ENCODE results near the gene KCNJ2.
A peak's percentile ranks its signal among the peaks of the same experiment; 100 is the strongest.

KCNJ2 gene

GRCh38 chr17:70132505-70132904 lies 36.8 kb upstream of the KCNJ2 start:
- Histone ChIP-seq H3K27ac (peak overlapping the region; percentile 96), H3K79me2 (peaks cover 19% of the 10 kb centered on the region), H3K9ac (no peak overlapping the region), H3K27me3 (ENCODE audit: control insufficient read depth, insufficient read depth, low read length) (no peaks in the 10 kb centered on the region), H3K4me2 (ENCODE audit: low read length) (no peak overlapping the region), H3K4me3 (ENCODE audit: low read depth, low read length) (no peak overlapping the region), H2AFZ (no peak overlapping the region), H3K4me1 (peaks cover 51% of the 10 kb centered on the region), H3K36me3 (ENCODE audit: control insufficient read depth, insufficient read depth, low read length) (no peaks in the 10 kb centered on the region), H3K9me3 (ENCODE audit: control insufficient read depth, low read length) (no peaks in the 10 kb centered on the region)
- TF ChIP-seq CTCF (IDR thresholded peaks at IDR 0.05) = no peak

- H3K4me1 ChIP-seq = peaks cover 55% of the 10 kb centered on the region
- H3K4me2 ChIP-seq (ENCODE audit: low read length) = no peak overlapping the region
- no peak overlapping the region for H3K9ac ChIP-seq
- no peak for TF ChIP-seq CTCF (IDR thresholded peaks at IDR 0.05)
- H3K36me3 ChIP-seq (ENCODE audit: control insufficient read depth, insufficient read depth, low read length) = no peaks in the 10 kb centered on the region
- peaks cover 17% of the 10 kb centered on the region for H3K79me2 ChIP-seq
- peak overlapping the region; percentile 96 for H3K27ac ChIP-seq
- H3K27me3 ChIP-seq (ENCODE audit: control insufficient read depth, insufficient read depth, low read length) = no peaks in the 10 kb centered on the region
- H2AFZ ChIP-seq = no peak overlapping the region
- no peak overlapping the region for H3K4me3 ChIP-seq (ENCODE audit: low read depth, low read length)
- H3K9me3 ChIP-seq (ENCODE audit: control insufficient read depth, low read length) = no peaks in the 10 kb centered on the region
Measured at GRCh38 chr17:70134042-70134441, 35.3 kb upstream of the KCNJ2 start.

- no peak overlapping the region for H2AFZ ChIP-seq
- TF ChIP-seq CTCF (IDR thresholded peaks at IDR 0.05) = no peak
- peak overlapping the region; percentile 96 for H3K27ac ChIP-seq
Measured at GRCh38 chr17:70134777-70135176, 34.6 kb upstream of the KCNJ2 start.

GRCh38 chr17:70136131-70136530 lies 33.2 kb upstream of the KCNJ2 start:
- peak overlapping the region; percentile 96 for H3K27ac ChIP-seq
- H2AFZ ChIP-seq = no peak overlapping the region
- no peak overlapping the region for H3K4me2 ChIP-seq (ENCODE audit: low read length)

More at GRCh38 chr17:70134777-70135176, 34.6 kb upstream of the KCNJ2 start:
- H3K36me3 ChIP-seq (ENCODE audit: control insufficient read depth, insufficient read depth, low read length) = no peaks in the 10 kb centered on the region
- H3K27me3 ChIP-seq (ENCODE audit: control insufficient read depth, insufficient read depth, low read length) = no peaks in the 10 kb centered on the region
- peaks cover 17% of the 10 kb centered on the region for H3K79me2 ChIP-seq
- H3K9me3 ChIP-seq (ENCODE audit: control insufficient read depth, low read length) = no peaks in the 10 kb centered on the region
- peaks cover 55% of the 10 kb centered on the region for H3K4me1 ChIP-seq
- no peak overlapping the region for H3K9ac ChIP-seq
- H3K4me3 ChIP-seq (ENCODE audit: low read depth, low read length) = no peak overlapping the region
- H3K4me2 ChIP-seq (ENCODE audit: low read length) = peak overlapping the region; percentile 9

More at GRCh38 chr17:70136131-70136530, 33.2 kb upstream of the KCNJ2 start:
- Histone ChIP-seq H3K27me3 (ENCODE audit: control insufficient read depth, insufficient read depth, low read length) (no peaks in the 10 kb centered on the region), H3K9me3 (ENCODE audit: control insufficient read depth, low read length) (no peaks in the 10 kb centered on the region), H3K4me1 (peaks cover 44% of the 10 kb centered on the region), H3K36me3 (ENCODE audit: control insufficient read depth, insufficient read depth, low read length) (no peaks in the 10 kb centered on the region), H3K4me3 (ENCODE audit: low read depth, low read length) (no peak overlapping the region), H3K9ac (no peak overlapping the region), H3K79me2 (peaks cover 17% of the 10 kb centered on the region)
- TF ChIP-seq CTCF (IDR thresholded peaks at IDR 0.05) = no peak
